Tibial nerve (tissue), 4 donors: Measurements from ENCODE around the gene PTGIS.

Experiments
- CTCF ChIP-seq, 5 experiments: fragments of 200-600 bp in 3 of 5; fragments of 450-650 bp in 2 of 5; sonication (generic) in 3 of 5; IDR thresholded peaks; one replicate each; pipeline ENCODE4 v1.5.1; 2016 to 2019; ENCODE audit warnings: antibody characterized with exemption in 5 of 5, mild to moderate bottlenecking in 3 of 5, moderate library complexity in 2 of 5
- EP300 ChIP-seq, 2 donors: sonication (generic); formaldehyde crosslinking; IDR thresholded peaks; one replicate each; pipeline ENCODE4 v1.6.1; 2017; ENCODE audit warnings: antibody characterized with exemption in 2 of 2, mild to moderate bottlenecking in 1 of 2
- POLR2A ChIP-seq, 2 donors: fragments of 450-650 bp; IDR thresholded peaks; one replicate each; pipeline ENCODE4 v1.6.1; 2017; ENCODE audit warnings: antibody characterized with exemption in 2 of 2, mild to moderate bottlenecking in 2 of 2, moderate library complexity in 2 of 2

GRCh38 chr20:49566401-49567364 is 1.3 kb downstream of the PTGIS start:
- no peak for TF ChIP-seq CTCF (IDR thresholded peaks at IDR 0.05)
- no peak for TF ChIP-seq POLR2A (IDR thresholded peaks at IDR 0.05)
- TF ChIP-seq EP300 (IDR thresholded peaks at IDR 0.05) = no peak
